Mammary microvascular endothelial cell (primary cell): Measurements from ENCODE around the gene ABCA10. TPM values are rescaled to one million over a fixed set of nuclear protein-coding genes. Genes with fewer than 3 reads are reported as not detected.

ENCODE experiments used
- total RNA-seq: library from RNA; depleted of rRNA; stranded (reverse); fragments of >200 nt; gene quantifications from 2 replicates; pipeline ENCODE4 v1.2.3, GENCODE V29; 2015

ABCA10 gene
- total RNA-seq: 0.33 and 0.39 TPM in 2 replicates

GRCh38 chr17:69228576-69228975 is at the start of gene ABCA10:
TSS of gene ABCA10 (minus strand) at chr17:69228824. CDS start at chr17:69225358, 3,466 bp downstream.

GRCh38 chr17:69141431-69142174 is 87.0 kb downstream of the ABCA10 start, which contains the start of gene ABCA6:
TSS of gene ABCA6 (minus strand) at chr17:69141895. CDS start at chr17:69140703, 1,192 bp downstream.

Other genes starting within 250 kb of the ABCA10 start
- gene ABCA9, start 167.9 kb downstream of the ABCA10 start, total RNA-seq: under 0.01 and 0.64 TPM in 2 replicates
- gene ABCA6, start 86.9 kb downstream of the ABCA10 start, total RNA-seq: 1.9 and 2.3 TPM in 2 replicates
- gene ABCA5, start 98.3 kb upstream of the ABCA10 start, total RNA-seq: 8.5 and 13.7 TPM in 2 replicates
- 2.3 and 3.8 TPM in 2 replicates for gene MAP2K6, start 185.9 kb upstream of the ABCA10 start, total RNA-seq